HUES48 (cell line): ENCODE data around the gene MKRN2.
"Not testable (repeated sequence)": the region's sequence is repeated elsewhere in the genome, so short reads cannot be mapped to it uniquely, and the experiment has no call there.

Experiments
- H3K27ac ChIP-seq: one replicate; pipeline ENCODE4 v1.7.0; 2013; ENCODE audit warnings: low read depth, low read length, inconsistent platforms
- H3K27me3 ChIP-seq: 2 replicates; pipeline ENCODE4 v1.6.1; 2013; ENCODE audit warnings: mild to moderate bottlenecking, low read length; ENCODE audit not compliant: control insufficient read depth, insufficient read depth
- H3K36me3 ChIP-seq: 2 replicates; pipeline ENCODE4 v1.6.1; 2013; ENCODE audit warnings: low read length; ENCODE audit not compliant: control insufficient read depth, insufficient read depth
- H3K4me1 ChIP-seq: 2 replicates; pipeline ENCODE4 v1.6.1; 2013; ENCODE audit warnings: mild to moderate bottlenecking, low read length; ENCODE audit not compliant: control insufficient read depth, insufficient read depth
- H3K4me3 ChIP-seq: 2 replicates; pipeline ENCODE4 v1.5.1; 2013; ENCODE audit warnings: mild to moderate bottlenecking, low read depth, low read length
- H3K9ac ChIP-seq: 2 replicates; pipeline ENCODE4 v1.6.1; 2013; ENCODE audit warnings: mild to moderate bottlenecking, low read depth, low read length, moderate library complexity
- H3K9me3 ChIP-seq: 2 replicates; pipeline ENCODE4 v1.6.1; 2013; ENCODE audit warnings: low read length; ENCODE audit not compliant: control insufficient read depth, insufficient read depth

Gene MKRN2

DNA sequence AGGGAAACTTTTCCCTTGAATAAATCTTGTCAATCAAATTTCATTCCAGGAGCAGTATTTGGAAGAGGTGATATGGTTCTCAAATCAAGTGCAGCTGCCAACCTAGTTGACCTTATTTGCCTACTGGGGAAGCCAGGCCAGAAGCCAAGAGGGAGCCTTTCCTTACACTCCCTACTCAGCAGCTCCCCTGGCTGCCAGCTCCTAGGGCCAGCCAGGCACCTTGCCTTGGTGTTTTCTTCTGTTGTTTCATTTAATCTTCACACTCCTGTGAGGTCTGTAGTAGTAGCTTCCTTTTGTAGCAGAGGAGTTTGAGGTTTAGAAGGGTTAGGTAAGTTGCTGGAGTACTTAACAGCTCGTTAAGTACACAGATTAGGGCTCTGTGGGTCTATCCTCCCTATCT is 34.2 kb upstream of the MKRN2 start:
- no peak overlapping the region for H3K27ac ChIP-seq
- H3K9ac ChIP-seq, result no peak overlapping the region
- H3K4me3 ChIP-seq, result no peak overlapping the region
- no peaks in the 10 kb centered on the region for H3K27me3 ChIP-seq
- H3K4me1 ChIP-seq, result no peaks in the 10 kb centered on the region
- no peaks in the 10 kb centered on the region for H3K9me3 ChIP-seq
- peaks cover 69% of the 10 kb centered on the region for H3K36me3 ChIP-seq

DNA sequence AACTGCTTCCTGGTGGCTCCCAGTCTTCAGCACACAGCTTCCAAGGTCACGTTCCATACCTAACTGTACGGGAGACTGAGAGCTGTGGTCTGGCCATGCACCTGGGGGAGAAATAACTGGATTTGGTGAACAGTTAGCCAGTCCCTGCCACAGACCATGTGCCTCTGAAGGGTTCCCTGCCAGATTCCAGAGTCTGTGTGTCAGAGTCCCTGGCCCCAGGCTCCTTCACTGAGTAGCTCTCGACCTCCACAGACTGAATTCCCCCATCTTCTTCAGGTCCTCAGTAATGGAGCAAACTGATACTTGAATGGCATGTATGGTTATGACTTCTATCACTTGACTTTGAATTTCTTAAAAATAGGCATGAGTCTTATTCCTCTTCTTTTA is 29.1 kb upstream of the MKRN2 start:
- Histone ChIP-seq H3K4me3 (no peak overlapping the region), H3K9ac (no peak overlapping the region), H3K27ac (no peak overlapping the region), H3K9me3 (no peaks in the 10 kb centered on the region), H3K36me3 (peaks cover 76% of the 10 kb centered on the region), H3K4me1 (no peaks in the 10 kb centered on the region), H3K27me3 (no peaks in the 10 kb centered on the region)

DNA sequence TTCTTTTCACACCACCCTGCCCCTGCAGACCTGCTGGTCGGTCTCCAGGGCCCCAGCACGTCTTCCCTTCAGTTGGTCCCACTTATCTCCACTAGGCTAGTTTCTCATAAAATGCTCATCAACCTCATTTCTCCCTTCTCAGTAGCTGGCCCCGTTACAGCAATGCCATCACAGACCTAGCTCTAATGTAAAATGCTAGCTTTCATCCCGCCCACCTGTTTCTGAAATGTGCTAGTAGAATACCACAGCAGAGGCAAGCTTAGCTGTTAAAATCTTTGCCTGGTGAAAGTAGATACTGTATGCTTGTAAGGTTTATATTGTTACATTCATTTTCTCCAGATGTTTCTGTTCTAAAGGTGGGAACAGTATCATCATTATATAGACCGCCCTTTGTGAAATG is 24.7 kb upstream of the MKRN2 start:
- H3K4me1 ChIP-seq, result no peaks in the 10 kb centered on the region
- H3K4me3 ChIP-seq, result no peak overlapping the region
- no peaks in the 10 kb centered on the region for H3K9me3 ChIP-seq
- no peak overlapping the region for H3K27ac ChIP-seq
- peaks cover 55% of the 10 kb centered on the region for H3K36me3 ChIP-seq
- H3K27me3 ChIP-seq, result no peaks in the 10 kb centered on the region
- no peak overlapping the region for H3K9ac ChIP-seq

DNA sequence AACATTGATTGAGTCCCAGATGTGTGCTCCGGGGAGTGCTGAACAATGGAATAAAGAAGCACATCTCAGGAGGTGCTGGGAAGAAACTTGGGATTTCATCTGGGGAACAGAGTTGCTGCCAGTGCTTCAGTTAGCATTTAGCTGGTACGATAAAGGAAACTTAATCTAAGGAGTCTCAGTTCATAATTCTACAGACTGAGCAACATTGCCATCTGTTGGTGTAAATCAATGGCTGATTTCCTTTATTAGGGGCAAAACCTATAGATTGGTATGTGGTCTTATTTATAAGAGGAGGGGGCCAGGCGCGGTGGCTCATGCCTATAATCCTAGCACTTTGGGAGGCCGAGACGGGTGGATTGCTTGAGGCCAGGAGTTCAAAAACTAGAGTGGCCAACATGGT is 20.5 kb upstream of the MKRN2 start:
- peaks cover 39% of the 10 kb centered on the region for H3K36me3 ChIP-seq
- H3K4me3 ChIP-seq, result no peak overlapping the region
- H3K27me3 ChIP-seq, result no peaks in the 10 kb centered on the region
- H3K27ac ChIP-seq, result no peak overlapping the region
- H3K9me3 ChIP-seq, result no peaks in the 10 kb centered on the region
- H3K9ac ChIP-seq, result no peak overlapping the region
- H3K4me1 ChIP-seq, result peaks cover 8% of the 10 kb centered on the region

DNA sequence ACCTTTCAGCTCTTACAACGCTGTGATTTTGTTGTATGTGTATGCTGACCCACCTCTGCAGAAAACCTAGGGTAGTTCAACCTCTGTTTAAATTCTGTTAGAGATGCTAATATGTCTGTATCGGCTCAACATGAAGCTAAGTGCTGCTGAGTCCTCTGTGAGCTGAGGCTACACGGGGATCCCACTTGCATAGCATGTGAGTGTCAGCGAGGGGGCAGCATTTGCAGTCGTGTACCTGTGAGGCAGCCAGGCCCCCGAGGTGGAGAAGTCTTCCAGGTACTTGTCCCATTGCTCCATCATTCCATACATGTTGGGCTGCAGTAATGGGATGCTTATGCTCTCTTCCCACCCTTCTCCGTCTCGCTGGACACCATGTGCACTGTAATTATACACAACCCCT is 15.3 kb upstream of the MKRN2 start:
- Histone ChIP-seq H3K27ac (no peak overlapping the region), H3K4me1 (peaks cover 20% of the 10 kb centered on the region), H3K27me3 (no peaks in the 10 kb centered on the region), H3K4me3 (no peak overlapping the region), H3K9ac (no peak overlapping the region), H3K9me3 (no peaks in the 10 kb centered on the region), H3K36me3 (peaks cover 11% of the 10 kb centered on the region; the same call in 1 of the 2 replicates)

DNA sequence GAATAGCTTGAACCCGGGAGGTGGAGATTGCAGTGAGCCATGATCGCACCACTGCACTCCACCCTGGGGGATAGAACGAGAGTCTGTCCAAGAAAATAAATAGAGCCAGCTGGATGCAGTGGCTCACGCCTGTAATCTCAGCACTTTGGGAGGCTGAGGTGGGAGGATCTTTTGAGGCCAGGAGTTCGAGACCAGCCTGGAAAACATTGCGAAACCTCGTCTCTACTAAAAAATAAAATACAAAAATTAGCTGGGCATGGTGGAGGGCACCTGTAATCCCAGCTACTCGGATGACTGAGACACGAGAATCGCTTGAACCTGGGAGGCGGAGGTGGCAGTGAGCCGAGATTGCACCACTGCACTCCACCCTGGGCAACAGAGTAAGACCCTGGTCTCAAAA is 13.4 kb upstream of the MKRN2 start:
- H3K9me3 ChIP-seq, H3K27me3 ChIP-seq, H3K4me3 ChIP-seq, H3K9ac ChIP-seq, H3K27ac ChIP-seq: not testable (repeated sequence)
- H3K4me1 ChIP-seq, result 0 out of 2 replicates have a peak, but pooled peaks cover 11% of the 10 kb centered on the region
- H3K36me3 ChIP-seq, result peaks cover 11% of the 10 kb centered on the region; the same call in 1 of the 2 replicates

- no peaks in the 10 kb centered on the region for H3K27me3 ChIP-seq
- H3K4me3 ChIP-seq, result peak overlapping the region; percentile 14
- peaks cover 6% of the 10 kb centered on the region; the same call in 1 of the 2 replicates for H3K36me3 ChIP-seq
- 0 out of 2 replicates have a peak, but pooled peaks cover 11% of the 10 kb centered on the region for H3K4me1 ChIP-seq
- no peak overlapping the region for H3K9ac ChIP-seq
- peak overlapping the region; percentile 0 for H3K27ac ChIP-seq
- no peaks in the 10 kb centered on the region for H3K9me3 ChIP-seq
Observed at GRCh38 chr3:12544652-12545472, 12.0 kb upstream of the MKRN2 start.

- H3K9ac ChIP-seq, result no peak within 1 kb of the TSS
Observed at GRCh38 chr3:12545473-12545791, 11.5 kb upstream of the MKRN2 start, which contains the start of gene MKRN2OS. Gene MKRN2OS, minus strand, starts transcription at chr3:12545499. Its CDS starts 35 bp downstream, at chr3:12545464.

DNA sequence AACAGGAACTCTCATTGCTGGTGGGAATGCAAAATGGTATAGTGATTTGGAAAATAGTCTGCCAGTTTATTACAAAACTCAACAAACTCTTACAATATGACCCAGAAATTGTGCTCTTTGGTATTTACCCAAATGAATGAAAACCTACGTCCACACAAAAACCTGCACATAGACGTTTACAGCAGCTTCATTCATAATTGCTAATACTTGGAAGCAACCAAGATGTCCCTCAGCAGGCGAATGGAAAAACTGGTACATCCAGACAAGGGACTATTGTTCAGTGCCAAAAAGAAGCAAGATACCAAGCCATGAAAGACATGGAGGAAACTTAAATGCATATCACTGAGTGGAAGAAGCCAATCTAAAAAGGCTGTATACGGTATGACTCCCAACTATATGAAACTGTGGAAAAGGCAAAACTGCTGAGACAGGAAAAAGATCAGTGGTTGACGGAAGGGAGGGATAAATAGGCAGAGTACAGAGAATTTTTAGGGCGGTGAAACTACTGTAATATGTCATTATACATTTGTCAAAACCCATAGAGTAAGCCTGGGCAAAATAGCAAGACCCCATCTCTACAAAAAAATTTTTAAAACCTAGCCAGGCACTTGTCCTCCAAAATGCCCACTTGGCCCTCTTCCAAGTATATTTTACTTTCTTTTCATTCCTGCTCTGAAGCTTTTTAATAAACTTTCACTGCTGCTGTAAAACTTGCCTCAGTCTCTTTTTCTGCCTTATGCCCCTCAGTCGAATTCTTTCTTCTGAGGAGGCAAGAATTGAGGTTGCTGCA is 6.7 kb upstream of the MKRN2 start:
- no peak overlapping the region for H3K9ac ChIP-seq
- H3K27me3 ChIP-seq, result no peaks in the 10 kb centered on the region
- H3K36me3 ChIP-seq, result no peaks in the 10 kb centered on the region
- H3K4me1 ChIP-seq, result 0 out of 2 replicates have a peak, but pooled peaks cover 5% of the 10 kb centered on the region
- H3K9me3 ChIP-seq, result no peaks in the 10 kb centered on the region
- H3K27ac ChIP-seq, result no peak overlapping the region
- no peak overlapping the region for H3K4me3 ChIP-seq

More at GRCh38 chr3:12545473-12545791, 11.5 kb upstream of the MKRN2 start, which contains the start of gene MKRN2OS:
- no peaks in the 10 kb centered on the region for H3K9me3 ChIP-seq
- H3K27ac ChIP-seq, result peak within 1 kb of the TSS; percentile 0
- peaks cover under 1% of the 10 kb centered on the region; the same call in 1 of the 2 replicates for H3K36me3 ChIP-seq
- no peaks in the 10 kb centered on the region for H3K27me3 ChIP-seq
- 0 out of 2 replicates have a peak, but pooled peaks cover 11% of the 10 kb centered on the region for H3K4me1 ChIP-seq
- H3K4me3 ChIP-seq, result peak within 1 kb of the TSS; percentile 14

GRCh38 chr3:12553921-12554391 is 2.9 kb upstream of the MKRN2 start:
- H3K4me3 ChIP-seq, result peak overlapping the region; percentile 56

DNA sequence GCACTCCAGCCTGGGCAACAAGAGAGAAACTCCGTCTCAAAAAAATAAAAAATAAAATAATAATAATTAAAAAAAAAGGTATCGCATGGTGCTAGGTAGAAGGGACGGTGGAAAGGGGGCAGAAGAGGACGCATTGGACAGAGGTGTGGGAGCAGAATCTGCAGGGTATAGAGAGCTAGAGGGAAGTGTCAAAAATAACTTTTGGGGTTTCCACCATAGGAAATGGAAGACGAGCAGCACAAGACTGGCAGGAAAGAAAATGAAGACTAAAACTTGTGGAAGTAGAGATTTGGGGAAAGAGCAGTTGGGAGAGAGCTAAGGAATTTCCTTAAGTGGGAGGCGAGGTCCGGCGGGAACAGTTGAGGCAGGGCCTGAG is 585 bp upstream of the MKRN2 start:
- peak overlapping the region; percentile 97 for H3K4me3 ChIP-seq
- H3K9ac ChIP-seq, result peak overlapping the region; percentile 64
- no peaks in the 10 kb centered on the region for H3K9me3 ChIP-seq
- peaks cover 27% of the 10 kb centered on the region for H3K4me1 ChIP-seq
- H3K36me3 ChIP-seq, result no peaks in the 10 kb centered on the region
- H3K27me3 ChIP-seq, result no peaks in the 10 kb centered on the region
- no peak overlapping the region for H3K27ac ChIP-seq

More at GRCh38 chr3:12553921-12554391, 2.9 kb upstream of the MKRN2 start:
- Histone ChIP-seq H3K4me1 (peaks cover 10% of the 10 kb centered on the region), H3K9me3 (no peaks in the 10 kb centered on the region), H3K27me3 (no peaks in the 10 kb centered on the region), H3K9ac (peak overlapping the region; percentile 61), H3K36me3 (no peaks in the 10 kb centered on the region), H3K27ac (no peak overlapping the region)
